Heart left ventricle (tissue), 16 donors: ENCODE data around the gene CNTN5. TPM values are rescaled to one million over a fixed set of nuclear protein-coding genes. Genes with fewer than 3 reads are reported as not detected.

Experiments
- ATAC-seq, 4 donors: fragments of 200-7000 bp; cut with Tn5 transposase; one replicate each; pipeline ENCODE4 v1.9.1; 2020 to 2022; ENCODE audit warnings: moderate library complexity in 4 of 4, mild to moderate bottlenecking in 3 of 4, moderate number of reproducible peaks in 1 of 4
- DNase-seq, 5 donors: peaks; one replicate each; pipeline ENCODE4 v3.0.0-alpha.2; 2020
- H3K27ac ChIP-seq, 12 donors: fragments of 200-600 bp; sonication (generic) in 4 of 12; one replicate each; pipeline versions ENCODE4 v1.5.0 to v1.8.0; 2016 to 2022; ENCODE audit warnings: mild to moderate bottlenecking in 2 of 12
- H3K27me3 ChIP-seq, 9 donors: fragments of 200-600 bp; sonication (generic) in 2 of 9; one replicate each; pipeline versions ENCODE4 v1.5.1 to v1.8.0; 2016 to 2022; ENCODE audit warnings: mild to moderate bottlenecking in 3 of 9
- H3K36me3 ChIP-seq, 9 donors: fragments of 200-600 bp; sonication (generic) in 2 of 9; one replicate each; pipeline versions ENCODE4 v1.5.0 to v1.8.0; 2018 to 2022; ENCODE audit warnings: mild to moderate bottlenecking in 2 of 9
- H3K4me1 ChIP-seq, 12 donors: fragments of 200-600 bp; sonication (generic) in 4 of 12; one replicate each; pipeline versions ENCODE4 v1.5.0 to v1.8.0; 2016 to 2022; ENCODE audit warnings: mild to moderate bottlenecking in 3 of 12
- H3K4me3 ChIP-seq, 12 donors: fragments of 200-600 bp; sonication (generic) in 4 of 12; one replicate each; pipeline versions ENCODE4 v1.5.0 to v1.8.0; 2017 to 2022; ENCODE audit warnings: mild to moderate bottlenecking in 9 of 12, moderate library complexity in 4 of 12
- H3K9me3 ChIP-seq, 12 donors: fragments of 200-600 bp; sonication (generic) in 4 of 12; one replicate each; pipeline versions ENCODE4 v1.5.0 to v1.8.0; 2016 to 2022; ENCODE audit warnings: mild to moderate bottlenecking in 1 of 12
- POLR2A ChIP-seq, 2 donors: fragments of 450-650 bp; IDR thresholded peaks; one replicate each; pipeline ENCODE4 v1.6.1; 2017; ENCODE audit warnings: antibody characterized with exemption in 2 of 2, mild to moderate bottlenecking in 2 of 2, moderate library complexity in 2 of 2
- WGBS, 4 donors: extraction: QIAGEN DNeasy Blood & Tissue Kit in 2 of 4; methylation state at CpG; one replicate each; pipeline versions ENCODE4 v1.1.5 to v1.1.7; 2013 to 2018; 5-methylcytosine and 5-hydroxymethylcytosine counted together
- intact Hi-C, 10 donors: fragments of 100-400 bp; cut with DNase I; formaldehyde crosslinking; loops; one replicate each; pipeline versions ENCODE4 v1.11.1 to v1.14.2; 2022
- polyA plus RNA-seq, 2 donors: library from polyadenylated mRNA; stranded (reverse); fragments of 200-250 nt; gene quantifications; one replicate each; pipeline ENCODE4 v1.2.3, GENCODE V29; 2013
- total RNA-seq, 9 donors: library from RNA; depleted of rRNA in 2 of 9; stranded (reverse); fragments of >200 nt in 2 of 9; fragmentation: NEBNext Ultra II Directional in 3 of 9; extraction: Animal tissue kit (Norgen Biotek cat#: 25700) in 3 of 9; gene quantifications; one replicate each; pipeline versions ENCODE4 v1.1.0 to v1.2.4, GENCODE V29; 2016 to 2023
- TF ChIP-seq, protein P1 (sequence below), 12 donors: fragments of 200-600 bp; sonication (generic) in 4 of 12; IDR thresholded peaks; one replicate each; pipeline versions ENCODE4 v1.5.0 to v1.8.0; 2018 to 2022; ENCODE audit warnings: antibody characterized with exemption in 12 of 12, mild to moderate bottlenecking in 5 of 12
- donor health status: ischemic (EF 13 %, LVEDD 7.1; RV severe dilation, severe dysfunction).
- donor health status: healthy with polysubstance abuse.
- donor health status: DM: no; HTN: yes; CAD: no.
- donor health status: DM: no; HTN: no; CAD: no.
- donor health status: ischemic (EF 25% LVEDD 6.9; RV normal size, moderate dysfunction).
- donor health status: ischemic (EF 25% LVEDD 5.7; RV mildly dilated, moderate dysfunction).
- donor health status: healthy.
- donor health status: DM: yes; HTN: yes; CAD: no.
- donor health status: ischemic (EF 35%, LVEDD 5.7; RV mildly dilated, moderate dysfunction).
- donor health status: nonischemic (EF 11% LVEDD 7.7; RV severe dilation, severe dysfunction).
- donor health status: DM: yes; HTN: yes; CAD: no.
- donor health status: PGD.
- donor health status: ischemic (EF 29% LVEDD 5.4; RV normal size, mild dysfunction).
- donor health status: nonischemic (EF 23%, LVEDD 6.1; RV moderate dilation, normal function).

Gene CNTN5
- total and polyA plus RNA-seq, 11 donors, result 0.11 to 0.16 TPM; not detected in 9

DNA sequence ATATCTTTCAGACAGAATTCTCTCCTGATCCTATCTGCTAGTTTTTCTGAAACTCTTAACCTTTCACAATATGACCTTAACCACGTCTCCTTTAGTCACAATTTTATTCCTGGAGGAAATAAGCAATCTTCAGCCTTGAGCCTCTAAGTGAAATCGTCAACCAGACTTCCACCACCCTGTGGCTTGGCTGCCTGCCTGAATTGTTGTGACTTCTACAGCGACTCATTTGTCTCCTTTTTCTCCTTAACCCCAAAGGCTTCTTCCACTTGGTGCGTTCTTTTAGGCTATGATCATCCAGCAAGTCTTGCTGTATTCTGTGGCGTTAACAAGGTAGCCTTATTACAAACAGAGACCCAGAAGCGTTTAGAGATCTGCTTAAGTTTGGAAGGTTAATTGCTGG, 1131.2 kb downstream of the CNTN5 start:
- DNase-seq (no peak), ATAC-seq (no peak)
- H3K36me3 ChIP-seq, result no peaks in the 10 kb centered on the region
- intact Hi-C loops, result no loop called here
- no peaks in the 10 kb centered on the region for H3K4me1 ChIP-seq
- no peak overlapping the region for H3K27ac ChIP-seq
- WGBS, 4 donors, result 49 to 57% (median 52%) methylated on average over 6 of the region's 6 CpGs
- no peak overlapping the region for H3K4me3 ChIP-seq
- no peak for TF ChIP-seq POLR2A (IDR thresholded peaks at IDR 0.05)
- TF ChIP-seq, protein P1, sequence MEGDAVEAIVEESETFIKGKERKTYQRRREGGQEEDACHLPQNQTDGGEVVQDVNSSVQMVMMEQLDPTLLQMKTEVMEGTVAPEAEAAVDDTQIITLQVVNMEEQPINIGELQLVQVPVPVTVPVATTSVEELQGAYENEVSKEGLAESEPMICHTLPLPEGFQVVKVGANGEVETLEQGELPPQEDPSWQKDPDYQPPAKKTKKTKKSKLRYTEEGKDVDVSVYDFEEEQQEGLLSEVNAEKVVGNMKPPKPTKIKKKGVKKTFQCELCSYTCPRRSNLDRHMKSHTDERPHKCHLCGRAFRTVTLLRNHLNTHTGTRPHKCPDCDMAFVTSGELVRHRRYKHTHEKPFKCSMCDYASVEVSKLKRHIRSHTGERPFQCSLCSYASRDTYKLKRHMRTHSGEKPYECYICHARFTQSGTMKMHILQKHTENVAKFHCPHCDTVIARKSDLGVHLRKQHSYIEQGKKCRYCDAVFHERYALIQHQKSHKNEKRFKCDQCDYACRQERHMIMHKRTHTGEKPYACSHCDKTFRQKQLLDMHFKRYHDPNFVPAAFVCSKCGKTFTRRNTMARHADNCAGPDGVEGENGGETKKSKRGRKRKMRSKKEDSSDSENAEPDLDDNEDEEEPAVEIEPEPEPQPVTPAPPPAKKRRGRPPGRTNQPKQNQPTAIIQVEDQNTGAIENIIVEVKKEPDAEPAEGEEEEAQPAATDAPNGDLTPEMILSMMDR (IDR thresholded peaks at IDR 0.05), result no peak
- peaks cover 0 to 10% (median 3%) of the 10 kb centered on the region in 12 donors for H3K9me3 ChIP-seq
- H3K27me3 ChIP-seq, result no peaks in the 10 kb centered on the region

DNA sequence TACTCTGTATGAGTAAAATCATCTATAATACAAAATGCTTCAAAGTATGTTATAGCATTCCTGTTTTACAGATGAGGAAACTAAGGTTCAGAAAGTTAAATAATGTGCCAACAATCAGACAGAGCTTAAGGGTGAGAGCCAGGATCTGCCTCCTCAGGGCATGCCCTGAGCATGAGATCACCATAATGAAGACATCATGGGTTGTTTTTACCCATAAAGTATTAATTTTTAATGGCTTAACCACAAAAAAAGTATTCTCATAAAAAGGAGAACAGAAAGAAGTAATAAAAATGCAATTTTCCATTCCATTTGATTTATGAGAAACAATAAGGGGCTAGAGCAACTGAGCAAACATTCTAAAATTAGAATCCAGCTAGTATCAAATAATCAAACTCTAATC, 1132.0 kb downstream of the CNTN5 start:
- intact Hi-C loops, result no loop called here
- DNase-seq, result no peak
- Histone ChIP-seq H3K4me1 (no peaks in the 10 kb centered on the region), H3K9me3 (peaks cover 0 to 10% (median 3%) of the 10 kb centered on the region in 12 donors), H3K27ac (no peak overlapping the region), H3K4me3 (no peak overlapping the region), H3K36me3 (no peaks in the 10 kb centered on the region), H3K27me3 (no peaks in the 10 kb centered on the region)
- TF ChIP-seq, protein P1 (IDR thresholded peaks at IDR 0.05), result no peak
- TF ChIP-seq POLR2A (IDR thresholded peaks at IDR 0.05), result no peak
- no peak for ATAC-seq

DNA sequence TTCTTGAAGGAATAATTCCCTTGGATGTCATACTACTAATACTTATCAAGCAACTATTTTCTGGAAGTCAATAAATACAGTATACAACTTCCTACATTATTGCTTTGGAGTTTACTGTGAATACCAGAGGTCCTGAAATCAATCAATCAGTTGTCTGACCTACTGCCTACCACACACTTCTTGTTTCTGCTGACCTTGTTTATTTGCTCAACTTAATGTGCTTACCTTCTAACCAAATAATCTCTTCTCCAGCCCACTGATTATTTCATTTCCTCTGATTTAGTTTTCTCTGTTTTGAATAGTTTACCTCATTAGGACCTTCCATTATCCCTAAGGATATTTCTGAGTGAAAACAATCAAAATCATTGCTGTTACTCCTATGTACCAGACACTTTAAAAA, 1142.7 kb downstream of the CNTN5 start:
- Histone ChIP-seq H3K9me3 (peaks cover 0 to 5% (median 0%) of the 10 kb centered on the region in 12 donors), H3K36me3 (no peaks in the 10 kb centered on the region), H3K4me3 (no peak overlapping the region), H3K27ac (no peak overlapping the region), H3K27me3 (no peaks in the 10 kb centered on the region), H3K4me1 (no peaks in the 10 kb centered on the region)
- intact Hi-C loops, result no loop called here
- TF ChIP-seq POLR2A (IDR thresholded peaks at IDR 0.05), result no peak
- TF ChIP-seq, protein P1 (IDR thresholded peaks at IDR 0.05), result no peak
- no peak for DNase-seq
- no peak for ATAC-seq

DNA sequence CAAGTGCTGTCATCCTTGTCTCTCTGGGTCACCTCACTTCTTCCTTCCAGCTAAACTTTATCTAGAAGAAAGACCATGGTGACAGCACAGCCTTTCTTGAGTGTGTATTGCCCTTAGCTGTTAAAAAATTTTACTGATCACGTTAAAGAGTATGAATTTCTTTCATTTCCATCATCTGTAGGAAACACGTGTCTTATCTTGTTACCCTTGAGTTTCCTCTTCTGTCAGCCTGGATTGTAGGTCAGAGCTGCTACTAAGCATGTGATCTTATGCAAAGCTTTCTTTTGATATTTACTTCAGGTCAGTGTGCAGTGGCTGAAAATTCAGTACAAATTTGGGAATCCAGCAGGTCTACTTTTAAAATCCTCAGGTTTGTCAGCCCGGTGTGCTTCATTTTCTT, 1154.1 kb downstream of the CNTN5 start:
- ATAC-seq, result no peak
- H3K36me3 ChIP-seq, result no peaks in the 10 kb centered on the region
- no peak for TF ChIP-seq POLR2A (IDR thresholded peaks at IDR 0.05)
- TF ChIP-seq, protein P1 (IDR thresholded peaks at IDR 0.05), result no peak
- no peaks in the 10 kb centered on the region for H3K27me3 ChIP-seq
- intact Hi-C loops, result no loop called here
- no peak overlapping the region for H3K4me3 ChIP-seq
- H3K4me1 ChIP-seq, result no peaks in the 10 kb centered on the region
- WGBS, 4 donors, result 29 to 33% (median 32%) methylated on average over 3 of the region's 3 CpGs
- no peak overlapping the region for H3K27ac ChIP-seq
- no peaks in the 10 kb centered on the region for H3K9me3 ChIP-seq
- no peak for DNase-seq
